ENCODE measurements around the gene ANKS1B. TPM values are rescaled to one million over a fixed set of nuclear protein-coding genes. Genes with fewer than 3 reads are reported as not detected.
A peak's percentile ranks its signal among the peaks of the same experiment; 100 is the strongest.
"Not testable (repeated sequence)": the region's sequence is repeated elsewhere in the genome, so short reads cannot be mapped to it uniquely, and the experiment has no call there.

ANKS1B gene
- total RNA-seq, 2 experiments from 2014 or later, result not detected

GRCh38 chr12:98767248-98767647 lies 1217.5 kb downstream of the ANKS1B start:
- no peak overlapping the region for H3K27ac Mint-ChIP-seq
- peaks cover 2% of the 10 kb centered on the region for H3K4me1 Mint-ChIP-seq (ENCODE audit: low read depth)
- H3K4me3 Mint-ChIP-seq, result no peak overlapping the region
- H3K9me3 Mint-ChIP-seq, result no peaks in the 10 kb centered on the region
- H3K27me3 Mint-ChIP-seq (ENCODE audit: low read depth), result peaks cover 4% of the 10 kb centered on the region
- DNase-seq, result no peak
- CTCF ChIA-PET, result no interaction called here
- intact Hi-C loops (cut with micrococcal nuclease), result no loop called here
- no peaks in the 10 kb centered on the region for H3K36me3 Mint-ChIP-seq (ENCODE audit: low read depth)

- Mint-ChIP-seq H3K27ac (no peak overlapping the region), H3K4me1 (ENCODE audit: low read depth) (no peaks in the 10 kb centered on the region), H3K9me3 (no peaks in the 10 kb centered on the region), H3K27me3 (ENCODE audit: low read depth) (peaks cover 4% of the 10 kb centered on the region), H3K4me3 (no peak overlapping the region), H3K36me3 (ENCODE audit: low read depth) (no peaks in the 10 kb centered on the region)
- CTCF ChIA-PET, result no interaction called here
- DNase-seq, result no peak
- intact Hi-C loops (cut with micrococcal nuclease), result no loop called here
Measured at GRCh38 chr12:98763656-98764055, 1221.1 kb downstream of the ANKS1B start.

GRCh38 chr12:98758331-98758730 lies 1226.4 kb downstream of the ANKS1B start:
- Mint-ChIP-seq H3K27ac (no peak overlapping the region), H3K4me3 (no peak overlapping the region), H3K9me3 (no peaks in the 10 kb centered on the region), H3K36me3 (ENCODE audit: low read depth) (no peaks in the 10 kb centered on the region), H3K27me3 (ENCODE audit: low read depth) (no peaks in the 10 kb centered on the region), H3K4me1 (ENCODE audit: low read depth) (peaks cover 2% of the 10 kb centered on the region)
- CTCF ChIA-PET, result no interaction called here
- no peak for DNase-seq
- intact Hi-C loops (cut with micrococcal nuclease), result no loop called here

- Mint-ChIP-seq H3K4me1 (ENCODE audit: low read depth) (peaks cover 2% of the 10 kb centered on the region), H3K4me3 (no peak overlapping the region), H3K27ac (no peak overlapping the region), H3K9me3 (no peaks in the 10 kb centered on the region), H3K36me3 (ENCODE audit: low read depth) (no peaks in the 10 kb centered on the region), H3K27me3 (ENCODE audit: low read depth) (no peaks in the 10 kb centered on the region)
- CTCF ChIA-PET, result no interaction called here
- no peak for DNase-seq
- intact Hi-C loops (cut with micrococcal nuclease), result no loop called here
Measured at GRCh38 chr12:98757455-98757854, 1227.3 kb downstream of the ANKS1B start.

DNA sequence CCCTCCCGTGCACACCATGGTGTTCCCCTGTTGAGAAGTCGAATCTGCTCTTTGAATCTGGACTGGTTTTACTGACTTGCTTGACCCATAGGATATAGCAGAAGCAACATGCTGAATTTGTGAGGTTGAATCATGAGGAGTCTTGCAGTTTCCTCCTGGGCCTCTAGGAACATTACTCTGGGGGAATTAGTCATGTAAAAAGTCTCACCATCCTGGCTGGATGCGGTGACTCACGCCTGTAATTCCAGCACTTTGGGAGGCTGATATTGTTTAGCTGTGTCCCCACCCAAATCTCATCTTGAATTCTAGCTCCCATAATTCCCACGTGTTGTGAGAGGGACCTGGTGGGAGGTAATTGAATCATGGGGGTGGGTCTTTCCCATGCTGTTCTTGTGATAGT lies 1228.9 kb downstream of the ANKS1B start:
- H3K4me3 Mint-ChIP-seq; H3K27ac Mint-ChIP-seq; H3K36me3 Mint-ChIP-seq (ENCODE audit: low read depth); DNase-seq; intact Hi-C loops (cut with micrococcal nuclease); H3K4me1 Mint-ChIP-seq (ENCODE audit: low read depth); H3K9me3 Mint-ChIP-seq; H3K27me3 Mint-ChIP-seq (ENCODE audit: low read depth): not testable (repeated sequence)
- CTCF ChIA-PET, result interaction anchor here (0.7 kb wide), 1 partner anchor 161 kb away, joined by 11 read pairs; no protein-coding TSS in a partner anchor

- no peak overlapping the region for H3K4me3 Mint-ChIP-seq
- H3K27ac Mint-ChIP-seq, result no peak overlapping the region
- H3K27me3 Mint-ChIP-seq (ENCODE audit: low read depth), result peaks cover 8% of the 10 kb centered on the region
- CTCF ChIA-PET, result no interaction called here
- intact Hi-C loops (cut with micrococcal nuclease), result no loop called here
- no peaks in the 10 kb centered on the region for H3K9me3 Mint-ChIP-seq
- no peaks in the 10 kb centered on the region for H3K36me3 Mint-ChIP-seq (ENCODE audit: low read depth)
- peaks cover 2% of the 10 kb centered on the region for H3K4me1 Mint-ChIP-seq (ENCODE audit: low read depth)
- peak; percentile 15 for DNase-seq
Measured at GRCh38 chr12:98754095-98754494, 1230.6 kb downstream of the ANKS1B start.

DNA sequence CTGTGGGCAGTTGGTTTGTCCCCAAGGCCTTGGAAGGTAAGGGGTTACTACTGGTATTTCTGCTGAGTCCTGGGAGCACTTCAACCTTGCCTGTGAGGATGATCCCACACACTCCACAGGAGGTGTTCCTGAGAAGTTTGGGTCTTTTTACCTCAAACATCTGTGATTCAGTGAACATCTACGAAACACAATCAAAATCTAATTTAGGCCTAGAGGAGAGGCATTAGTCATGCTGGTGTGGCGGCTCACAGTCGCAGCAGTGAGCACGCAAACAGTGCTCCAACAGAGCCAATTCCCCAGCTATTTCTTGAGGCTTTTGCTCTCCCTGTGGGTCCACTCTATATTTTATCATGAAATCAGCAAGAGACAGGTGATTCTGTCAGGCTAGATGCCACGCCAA lies 1232.0 kb downstream of the ANKS1B start:
- Mint-ChIP-seq H3K4me3 (no peak overlapping the region), H3K4me1 (ENCODE audit: low read depth) (peaks cover 2% of the 10 kb centered on the region), H3K27ac (no peak overlapping the region), H3K9me3 (no peaks in the 10 kb centered on the region), H3K36me3 (ENCODE audit: low read depth) (no peaks in the 10 kb centered on the region), H3K27me3 (ENCODE audit: low read depth) (peaks cover 8% of the 10 kb centered on the region)
- CTCF ChIA-PET, result no interaction called here
- no peak for DNase-seq
- intact Hi-C loops (cut with micrococcal nuclease), result no loop called here

DNA sequence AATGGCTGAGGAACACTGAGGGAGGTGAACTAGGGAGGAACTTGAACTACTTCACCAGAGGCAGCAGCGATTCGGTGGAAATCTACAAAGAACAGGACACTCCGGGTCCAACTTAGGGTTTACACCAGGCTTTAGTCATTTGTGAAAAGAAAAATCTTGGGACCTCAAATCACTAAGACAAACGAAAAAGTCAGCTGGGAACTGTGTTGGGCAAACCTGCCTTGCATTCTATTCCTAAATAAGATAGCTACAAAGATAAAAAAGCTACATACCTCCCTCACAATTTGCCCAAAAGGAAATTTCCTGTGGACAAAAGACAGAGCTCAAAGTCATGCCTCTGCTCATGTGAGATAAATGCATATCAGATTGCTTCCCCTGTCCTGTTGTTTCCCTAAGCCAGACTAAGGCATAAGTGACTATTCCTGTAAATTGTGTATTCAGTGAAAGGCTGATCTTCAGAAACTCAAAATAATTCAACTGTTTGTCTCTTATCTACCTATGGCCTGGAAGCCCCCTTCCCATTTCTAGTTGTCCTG lies 1233.1 kb downstream of the ANKS1B start:
- no peaks in the 10 kb centered on the region for H3K9me3 Mint-ChIP-seq
- H3K4me1 Mint-ChIP-seq (ENCODE audit: low read depth), result peaks cover 2% of the 10 kb centered on the region
- H3K27me3 Mint-ChIP-seq (ENCODE audit: low read depth), result peaks cover 15% of the 10 kb centered on the region
- CTCF ChIA-PET, result interaction anchor here (0.8 kb wide), 1 partner anchor 10 kb away, joined by 4 read pairs; no protein-coding TSS in a partner anchor
- H3K4me3 Mint-ChIP-seq, result no peak overlapping the region
- no peaks in the 10 kb centered on the region for H3K36me3 Mint-ChIP-seq (ENCODE audit: low read depth)
- intact Hi-C loops (cut with micrococcal nuclease), result no loop called here
- DNase-seq, result no peak
- no peak overlapping the region for H3K27ac Mint-ChIP-seq

DNA sequence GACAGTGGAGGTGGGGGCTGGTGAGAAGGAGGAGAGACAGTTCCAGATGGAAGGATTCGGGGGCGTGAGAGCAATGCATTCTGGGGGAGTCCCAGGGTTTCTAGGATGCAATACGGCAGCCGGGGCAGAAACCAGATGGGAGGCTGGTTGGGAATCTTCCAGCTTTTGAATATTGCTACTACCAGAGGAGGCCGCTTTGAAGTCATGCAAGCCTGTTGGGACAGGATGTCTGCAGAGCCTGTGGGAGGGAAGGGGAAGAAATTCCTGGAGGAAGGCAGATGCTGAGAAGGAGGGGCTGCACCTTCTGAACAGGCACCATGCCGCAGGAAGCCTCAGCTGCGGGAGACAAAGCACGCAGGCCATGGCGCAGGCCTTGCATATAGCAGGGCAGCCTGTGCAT lies 1234.2 kb downstream of the ANKS1B start:
- H3K27ac Mint-ChIP-seq, result no peak overlapping the region
- intact Hi-C loops (cut with micrococcal nuclease), result no loop called here
- CTCF ChIA-PET, result interaction anchor here (1.0 kb wide), 1 partner anchor 25 kb away, joined by 3 read pairs; no protein-coding TSS in a partner anchor
- H3K4me3 Mint-ChIP-seq, result no peak overlapping the region
- DNase-seq, result no peak
- H3K36me3 Mint-ChIP-seq (ENCODE audit: low read depth), result no peaks in the 10 kb centered on the region
- H3K27me3 Mint-ChIP-seq (ENCODE audit: low read depth), result peaks cover 23% of the 10 kb centered on the region
- no peaks in the 10 kb centered on the region for H3K9me3 Mint-ChIP-seq
- peaks cover 8% of the 10 kb centered on the region for H3K4me1 Mint-ChIP-seq (ENCODE audit: low read depth)

DNA sequence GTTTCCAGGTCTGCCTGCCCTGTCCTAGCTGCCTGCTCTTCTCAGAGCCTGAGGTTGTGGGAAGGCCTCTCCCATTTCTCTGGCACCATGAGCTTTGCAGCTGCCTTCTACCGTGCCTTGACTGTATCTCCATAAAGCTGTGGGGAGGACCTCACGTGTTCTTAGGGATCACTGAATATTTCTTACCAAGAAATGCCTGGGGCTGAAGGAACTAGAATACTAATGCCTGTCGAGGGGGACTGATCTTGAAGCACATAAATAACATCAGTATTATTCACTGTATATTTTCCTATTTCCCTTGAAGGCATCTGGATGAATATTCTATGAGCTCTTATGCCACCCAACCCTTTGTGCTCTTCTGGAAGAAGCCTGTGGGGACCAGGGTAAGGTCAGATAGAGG lies 1236.3 kb downstream of the ANKS1B start:
- CTCF ChIA-PET, result interaction anchor here (0.5 kb wide), 1 partner anchor 139 kb away, joined by 4 read pairs; no protein-coding TSS in a partner anchor
- no peaks in the 10 kb centered on the region for H3K36me3 Mint-ChIP-seq (ENCODE audit: low read depth)
- peaks cover 23% of the 10 kb centered on the region for H3K27me3 Mint-ChIP-seq (ENCODE audit: low read depth)
- peaks cover 6% of the 10 kb centered on the region for H3K4me1 Mint-ChIP-seq (ENCODE audit: low read depth)
- no peaks in the 10 kb centered on the region for H3K9me3 Mint-ChIP-seq
- intact Hi-C loops (cut with micrococcal nuclease), result no loop called here
- no peak overlapping the region for H3K4me3 Mint-ChIP-seq
- no peak for DNase-seq
- H3K27ac Mint-ChIP-seq, result no peak overlapping the region

DNA sequence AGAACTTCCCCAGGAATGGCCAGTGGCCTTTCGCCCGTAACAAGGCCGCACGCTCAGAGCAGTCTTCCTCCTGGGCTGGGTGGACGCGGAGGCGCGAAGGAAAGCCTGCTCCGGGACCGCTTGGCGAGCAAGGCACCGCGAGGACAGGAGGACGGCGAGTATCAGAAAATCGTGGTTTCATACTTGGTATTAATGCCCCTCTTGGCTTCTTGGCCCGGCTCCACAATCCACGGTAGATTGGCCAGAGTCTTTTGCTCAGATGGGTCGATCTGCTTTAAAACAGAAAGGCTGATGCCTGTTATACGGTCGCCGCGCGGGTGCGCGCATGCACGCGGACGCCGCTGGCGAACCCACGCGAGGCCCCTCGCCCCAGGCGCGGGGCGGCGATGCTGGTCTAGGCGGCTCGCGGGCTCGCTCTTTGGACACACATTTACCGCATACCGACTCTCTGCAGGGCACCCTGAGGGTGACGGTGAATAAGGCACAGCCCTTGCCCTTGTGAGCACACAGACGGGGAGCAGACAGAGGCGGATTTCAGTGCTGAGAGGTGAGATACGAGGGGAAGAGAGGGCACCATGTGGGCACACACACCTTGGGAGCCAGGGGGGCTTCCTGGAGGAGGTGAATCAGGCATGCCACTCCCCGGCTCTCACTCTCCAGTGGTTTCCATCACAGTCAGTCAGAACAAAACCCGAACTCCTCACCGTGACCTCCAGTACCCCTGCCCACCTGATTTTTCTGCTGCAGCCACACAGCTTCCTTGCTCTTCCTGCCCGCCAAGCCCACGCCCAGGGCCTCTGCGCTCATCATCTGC lies 1239.0 kb downstream of the ANKS1B start:
- intact Hi-C loops (cut with micrococcal nuclease), result no loop called here

GRCh38 chr12:98744680-98745079 lies 1240.1 kb downstream of the ANKS1B start:
- CTCF ChIA-PET, result no interaction called here
- no peaks in the 10 kb centered on the region for H3K9me3 Mint-ChIP-seq
- peaks cover 21% of the 10 kb centered on the region for H3K4me1 Mint-ChIP-seq (ENCODE audit: low read depth)

More for the DNA sequence above, 1239.0 kb downstream of the ANKS1B start:
- Mint-ChIP-seq H3K27ac (no peak overlapping the region), H3K4me1 (ENCODE audit: low read depth) (peaks cover 18% of the 10 kb centered on the region), H3K27me3 (ENCODE audit: low read depth) (peaks cover 26% of the 10 kb centered on the region), H3K4me3 (peak overlapping the region; percentile 48), H3K36me3 (ENCODE audit: low read depth) (no peaks in the 10 kb centered on the region), H3K9me3 (no peaks in the 10 kb centered on the region)
- DNase-seq, result peak; percentile 42
- CTCF ChIA-PET, result no interaction called here

More at GRCh38 chr12:98744680-98745079, 1240.1 kb downstream of the ANKS1B start:
- Mint-ChIP-seq H3K27me3 (ENCODE audit: low read depth) (peaks cover 27% of the 10 kb centered on the region), H3K27ac (no peak overlapping the region), H3K36me3 (ENCODE audit: low read depth) (no peaks in the 10 kb centered on the region), H3K4me3 (no peak overlapping the region)
- DNase-seq, result no peak
- intact Hi-C loops (cut with micrococcal nuclease), result loop anchor here (5.0 kb wide), 2 partner anchors 152 to 253 kb away; partner anchors contain the start of gene SLC25A3

Measured in activated naive CD4-positive, alpha-beta T cell treated with anti-CD3 and anti-CD28 coated beads for 36 hours (primary cell).